Adrenal gland (tissue), 5 donors: Measurements from ENCODE around the gene CCDC73.

Source experiments
- POLR2A ChIP-seq, 2 donors: fragments of 450-650 bp; IDR thresholded peaks; one replicate each; pipeline ENCODE4 v1.6.1; 2017; ENCODE audit warnings: antibody characterized with exemption in 2 of 2, mild to moderate bottlenecking in 2 of 2, moderate library complexity in 1 of 2
- TF ChIP-seq, protein P1 (sequence below), 6 experiments: fragments of 450-650 bp in 4 of 6; fragments of 200-600 bp in 2 of 6; sonication (generic) in 1 of 6; IDR thresholded peaks; 1 replicate in 5 of 6; 2 replicates in 1 of 6; pipeline versions ENCODE4 v1.5.1 to v1.8.0; 2016 to 2021; ENCODE audit warnings: antibody characterized with exemption in 6 of 6, mild to moderate bottlenecking in 2 of 6, moderate library complexity in 1 of 6
- donor health status: DM: no; HTN: no; CAD: no.

DNA sequence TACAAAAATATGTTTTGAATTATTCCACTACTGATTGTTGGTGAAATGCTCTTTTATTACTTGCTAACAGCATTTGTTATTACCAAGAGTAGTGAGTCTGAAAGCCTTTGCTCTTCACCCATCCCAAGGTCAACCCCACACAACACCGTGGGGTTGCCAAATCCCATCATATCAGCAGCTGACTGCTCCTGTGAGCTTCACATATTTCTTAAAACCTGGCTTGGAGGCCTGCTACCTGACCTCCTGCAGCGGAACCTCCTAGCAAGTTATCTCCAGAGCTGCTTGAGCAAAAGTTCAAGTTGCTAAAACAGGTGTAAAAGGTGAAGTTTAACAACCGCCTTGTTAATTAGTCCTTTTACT, 230.9 kb downstream of the CCDC73 start:
- TF ChIP-seq, protein P1, sequence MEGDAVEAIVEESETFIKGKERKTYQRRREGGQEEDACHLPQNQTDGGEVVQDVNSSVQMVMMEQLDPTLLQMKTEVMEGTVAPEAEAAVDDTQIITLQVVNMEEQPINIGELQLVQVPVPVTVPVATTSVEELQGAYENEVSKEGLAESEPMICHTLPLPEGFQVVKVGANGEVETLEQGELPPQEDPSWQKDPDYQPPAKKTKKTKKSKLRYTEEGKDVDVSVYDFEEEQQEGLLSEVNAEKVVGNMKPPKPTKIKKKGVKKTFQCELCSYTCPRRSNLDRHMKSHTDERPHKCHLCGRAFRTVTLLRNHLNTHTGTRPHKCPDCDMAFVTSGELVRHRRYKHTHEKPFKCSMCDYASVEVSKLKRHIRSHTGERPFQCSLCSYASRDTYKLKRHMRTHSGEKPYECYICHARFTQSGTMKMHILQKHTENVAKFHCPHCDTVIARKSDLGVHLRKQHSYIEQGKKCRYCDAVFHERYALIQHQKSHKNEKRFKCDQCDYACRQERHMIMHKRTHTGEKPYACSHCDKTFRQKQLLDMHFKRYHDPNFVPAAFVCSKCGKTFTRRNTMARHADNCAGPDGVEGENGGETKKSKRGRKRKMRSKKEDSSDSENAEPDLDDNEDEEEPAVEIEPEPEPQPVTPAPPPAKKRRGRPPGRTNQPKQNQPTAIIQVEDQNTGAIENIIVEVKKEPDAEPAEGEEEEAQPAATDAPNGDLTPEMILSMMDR (IDR thresholded peaks at IDR 0.05): no peak
- TF ChIP-seq POLR2A (IDR thresholded peaks at IDR 0.05): no peak
